Measurements from ENCODE around the gene SCN10A. TPM values are rescaled to one million over a fixed set of nuclear protein-coding genes. Genes with fewer than 3 reads are reported as not detected.
A peak's percentile ranks its signal among the peaks of the same experiment; 100 is the strongest.

SCN10A gene
- total RNA-seq, 1 experiment from 2014 or later = not detected

- H3K27me3 ChIP-seq (ENCODE audit: control insufficient read depth, insufficient read depth, low read length) = no peaks in the 10 kb centered on the region
- peak; percentile 56 for DNase-seq
- no peaks in the 10 kb centered on the region for H3K36me3 ChIP-seq (replicated peaks; ENCODE audit: control insufficient read depth, insufficient read depth, low read length)
- H3K4me3 ChIP-seq (ENCODE audit: insufficient read depth, low read depth, low read length) = no peak overlapping the region
Observed at GRCh38 chr3:38720465-38720864, 95.6 kb downstream of the SCN10A start.

- no peaks in the 10 kb centered on the region for H3K36me3 ChIP-seq (replicated peaks; ENCODE audit: control insufficient read depth, insufficient read depth, low read length)
- H3K4me3 ChIP-seq (ENCODE audit: insufficient read depth, low read depth, low read length) = no peak overlapping the region
- no peaks in the 10 kb centered on the region for H3K27me3 ChIP-seq (ENCODE audit: control insufficient read depth, insufficient read depth, low read length)
- DNase-seq = no peak
Observed at GRCh38 chr3:38717355-38718240, 98.4 kb downstream of the SCN10A start.

GRCh38 chr3:38713121-38713520 lies 102.9 kb downstream of the SCN10A start:
- no peak for DNase-seq
- Histone ChIP-seq H3K4me3 (ENCODE audit: insufficient read depth, low read depth, low read length) (no peak overlapping the region), H3K36me3 (replicated peaks; ENCODE audit: control insufficient read depth, insufficient read depth, low read length) (no peaks in the 10 kb centered on the region), H3K27me3 (ENCODE audit: control insufficient read depth, insufficient read depth, low read length) (no peaks in the 10 kb centered on the region; the same call in 1 of the 2 replicates)

- no peaks in the 10 kb centered on the region; the same call in 1 of the 2 replicates for H3K27me3 ChIP-seq (ENCODE audit: control insufficient read depth, insufficient read depth, low read length)
- no peak for DNase-seq
- no peak overlapping the region for H3K4me3 ChIP-seq (ENCODE audit: insufficient read depth, low read depth, low read length)
- no peaks in the 10 kb centered on the region for H3K36me3 ChIP-seq (replicated peaks; ENCODE audit: control insufficient read depth, insufficient read depth, low read length)
Observed at GRCh38 chr3:38711321-38711720, 104.7 kb downstream of the SCN10A start.

- Histone ChIP-seq H3K36me3 (replicated peaks; ENCODE audit: control insufficient read depth, insufficient read depth, low read length) (no peaks in the 10 kb centered on the region), H3K4me3 (ENCODE audit: insufficient read depth, low read depth, low read length) (no peak overlapping the region), H3K27me3 (ENCODE audit: control insufficient read depth, insufficient read depth, low read length) (no peaks in the 10 kb centered on the region; the same call in 1 of the 2 replicates)
- peak; percentile 42 for DNase-seq
Observed at GRCh38 chr3:38707730-38708129, 108.3 kb downstream of the SCN10A start.

- no peaks in the 10 kb centered on the region for H3K36me3 ChIP-seq (replicated peaks; ENCODE audit: control insufficient read depth, insufficient read depth, low read length)
- no peaks in the 10 kb centered on the region; the same call in 1 of the 2 replicates for H3K27me3 ChIP-seq (ENCODE audit: control insufficient read depth, insufficient read depth, low read length)
- H3K4me3 ChIP-seq (ENCODE audit: insufficient read depth, low read depth, low read length) = no peak overlapping the region
- no peak for DNase-seq
Observed at GRCh38 chr3:38706961-38707360, 109.1 kb downstream of the SCN10A start.

GRCh38 chr3:38702231-38702630 lies 113.8 kb downstream of the SCN10A start:
- DNase-seq = no peak
- H3K4me3 ChIP-seq (ENCODE audit: insufficient read depth, low read depth, low read length) = no peak overlapping the region
- H3K27me3 ChIP-seq (ENCODE audit: control insufficient read depth, insufficient read depth, low read length) = no peaks in the 10 kb centered on the region
- no peaks in the 10 kb centered on the region for H3K36me3 ChIP-seq (replicated peaks; ENCODE audit: control insufficient read depth, insufficient read depth, low read length)

GRCh38 chr3:38698760-38699159 lies 117.3 kb downstream of the SCN10A start:
- DNase-seq = no peak
- no peak overlapping the region for H3K4me3 ChIP-seq (ENCODE audit: insufficient read depth, low read depth, low read length)
- H3K36me3 ChIP-seq (replicated peaks; ENCODE audit: control insufficient read depth, insufficient read depth, low read length) = no peaks in the 10 kb centered on the region
- H3K27me3 ChIP-seq (ENCODE audit: control insufficient read depth, insufficient read depth, low read length) = no peaks in the 10 kb centered on the region

- Histone ChIP-seq H3K27me3 (ENCODE audit: control insufficient read depth, insufficient read depth, low read length) (no peaks in the 10 kb centered on the region), H3K36me3 (replicated peaks; ENCODE audit: control insufficient read depth, insufficient read depth, low read length) (no peaks in the 10 kb centered on the region), H3K4me3 (ENCODE audit: insufficient read depth, low read depth, low read length) (no peak overlapping the region)
- no peak for DNase-seq
Observed at GRCh38 chr3:38698061-38698460, 118.0 kb downstream of the SCN10A start.

- DNase-seq = no peak
- no peaks in the 10 kb centered on the region for H3K27me3 ChIP-seq (ENCODE audit: control insufficient read depth, insufficient read depth, low read length)
- no peak overlapping the region for H3K4me3 ChIP-seq (ENCODE audit: insufficient read depth, low read depth, low read length)
- no peaks in the 10 kb centered on the region for H3K36me3 ChIP-seq (replicated peaks; ENCODE audit: control insufficient read depth, insufficient read depth, low read length)
Observed at GRCh38 chr3:38696034-38696433, 120.0 kb downstream of the SCN10A start.

GRCh38 chr3:38690185-38690584 lies 125.8 kb downstream of the SCN10A start:
- no peak for DNase-seq
- Histone ChIP-seq H3K36me3 (replicated peaks; ENCODE audit: control insufficient read depth, insufficient read depth, low read length) (no peaks in the 10 kb centered on the region), H3K4me3 (ENCODE audit: insufficient read depth, low read depth, low read length) (no peak overlapping the region), H3K27me3 (ENCODE audit: control insufficient read depth, insufficient read depth, low read length) (no peaks in the 10 kb centered on the region)

- no peak for DNase-seq
- H3K4me3 ChIP-seq (ENCODE audit: insufficient read depth, low read depth, low read length) = no peak overlapping the region
- no peaks in the 10 kb centered on the region for H3K36me3 ChIP-seq (replicated peaks; ENCODE audit: control insufficient read depth, insufficient read depth, low read length)
- H3K27me3 ChIP-seq (ENCODE audit: control insufficient read depth, insufficient read depth, low read length) = no peaks in the 10 kb centered on the region
Observed at GRCh38 chr3:38689774-38690173, 126.2 kb downstream of the SCN10A start.

GRCh38 chr3:38689346-38689745 lies 126.7 kb downstream of the SCN10A start:
- H3K36me3 ChIP-seq (replicated peaks; ENCODE audit: control insufficient read depth, insufficient read depth, low read length) = no peaks in the 10 kb centered on the region
- DNase-seq = no peak
- no peaks in the 10 kb centered on the region for H3K27me3 ChIP-seq (ENCODE audit: control insufficient read depth, insufficient read depth, low read length)
- H3K4me3 ChIP-seq (ENCODE audit: insufficient read depth, low read depth, low read length) = no peak overlapping the region

GRCh38 chr3:38687321-38687720 lies 128.7 kb downstream of the SCN10A start:
- no peaks in the 10 kb centered on the region for H3K36me3 ChIP-seq (replicated peaks; ENCODE audit: control insufficient read depth, insufficient read depth, low read length)
- no peak for DNase-seq
- H3K4me3 ChIP-seq (ENCODE audit: insufficient read depth, low read depth, low read length) = no peak overlapping the region
- H3K27me3 ChIP-seq (ENCODE audit: control insufficient read depth, insufficient read depth, low read length) = no peaks in the 10 kb centered on the region

GRCh38 chr3:38684546-38684945 lies 131.5 kb downstream of the SCN10A start:
- no peaks in the 10 kb centered on the region for H3K36me3 ChIP-seq (replicated peaks; ENCODE audit: control insufficient read depth, insufficient read depth, low read length)
- DNase-seq = no peak
- no peaks in the 10 kb centered on the region for H3K27me3 ChIP-seq (ENCODE audit: control insufficient read depth, insufficient read depth, low read length)
- no peak overlapping the region for H3K4me3 ChIP-seq (ENCODE audit: insufficient read depth, low read depth, low read length)
